Spinal cord (tissue), 10 donors: ENCODE data around the gene LYST. TPM values are rescaled to one million over a fixed set of nuclear protein-coding genes. Genes with fewer than 3 reads are reported as not detected.
A peak's percentile ranks its signal among the peaks of the same experiment; 100 is the strongest.
"Not testable (repeated sequence)": the region's sequence is repeated elsewhere in the genome, so short reads cannot be mapped to it uniquely, and the experiment has no call there.

Experiments
- DNase-seq, 6 donors: peaks; one replicate each; pipeline versions ENCODE4 v3.0.0 to v3.0.0-alpha.2; 2013 to 2015; ENCODE audit warnings: low spot score in 6 of 6, low read depth in 4 of 6
- H3K27ac ChIP-seq: one replicate; pipeline ENCODE4 v1.5.1; 2013; ENCODE audit warnings: low read depth, low read length, control low read depth
- H3K27me3 ChIP-seq: one replicate; pipeline ENCODE4 v1.6.1; 2013; ENCODE audit warnings: low read length; ENCODE audit not compliant: control insufficient read depth, insufficient read depth
- H3K36me3 ChIP-seq: one replicate; pipeline ENCODE4 v1.6.1; 2013; ENCODE audit warnings: low read length; ENCODE audit not compliant: control insufficient read depth, insufficient read depth
- H3K4me1 ChIP-seq: one replicate; pipeline ENCODE4 v1.6.1; 2013; ENCODE audit warnings: low read length; ENCODE audit not compliant: control insufficient read depth, insufficient read depth
- H3K4me3 ChIP-seq: one replicate; pipeline ENCODE4 v1.5.1; 2013; ENCODE audit warnings: low read depth, low read length, control low read depth
- H3K9me3 ChIP-seq: one replicate; pipeline ENCODE4 v1.6.1; 2013; ENCODE audit warnings: low read length; ENCODE audit not compliant: control insufficient read depth, insufficient read depth
- whole genome bisulfite sequencing: methylation state at CpG from one replicate; pipeline ENCODE4 v1.1.5; 2013; ENCODE audit warnings: missing lambda C conversion rate; ENCODE audit not compliant: insufficient coverage; 5-methylcytosine and 5-hydroxymethylcytosine counted together
- polyA plus RNA-seq, 2 donors: library from polyadenylated mRNA; unstranded; fragments of 120-200 nt; gene quantifications; one replicate each; pipeline ENCODE4 v1.2.1, GENCODE V29; 2013; ENCODE audit not compliant: insufficient read length in 2 of 2
- total RNA-seq, 2 donors: library from RNA; depleted of rRNA in 1 of 2; stranded (reverse); fragments of 120-200 nt in 1 of 2; fragments of >200 nt in 1 of 2; gene quantifications; one replicate each; pipeline versions ENCODE4 v1.2.3 to v1.2.4, GENCODE V29; 2013 to 2014
- donor health status: healthy.

LYST gene
- total and polyA plus RNA-seq, 4 donors, result 10.9 to 76.3 (median 26.8) TPM

DNA sequence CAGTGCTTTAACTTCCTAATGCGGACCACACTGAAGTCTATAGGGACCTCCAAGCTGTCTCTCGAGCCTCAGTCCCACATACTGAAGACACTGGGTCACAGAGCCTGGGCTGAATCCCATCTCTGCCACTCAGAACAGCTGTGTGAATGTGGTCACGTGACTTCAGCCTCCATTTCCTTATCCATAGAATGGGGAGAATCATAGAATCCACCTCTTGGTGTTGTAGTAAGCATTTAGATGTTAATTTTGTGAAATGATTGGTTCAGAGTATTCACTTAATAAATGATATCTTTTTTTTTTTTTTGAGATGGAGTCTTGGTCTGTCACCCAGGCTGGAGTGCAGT lies 41.2 kb upstream of the LYST start:
- no peaks in the 10 kb centered on the region for H3K9me3 ChIP-seq
- H3K27me3 ChIP-seq, result no peaks in the 10 kb centered on the region
- 88% methylated on average over 2 of the region's 3 CpGs for WGBS
- H3K4me3 ChIP-seq, result no peak overlapping the region
- no peaks in the 10 kb centered on the region for H3K36me3 ChIP-seq
- H3K4me1 ChIP-seq, result no peaks in the 10 kb centered on the region
- no peak for DNase-seq
- H3K27ac ChIP-seq, result no peak overlapping the region

DNA sequence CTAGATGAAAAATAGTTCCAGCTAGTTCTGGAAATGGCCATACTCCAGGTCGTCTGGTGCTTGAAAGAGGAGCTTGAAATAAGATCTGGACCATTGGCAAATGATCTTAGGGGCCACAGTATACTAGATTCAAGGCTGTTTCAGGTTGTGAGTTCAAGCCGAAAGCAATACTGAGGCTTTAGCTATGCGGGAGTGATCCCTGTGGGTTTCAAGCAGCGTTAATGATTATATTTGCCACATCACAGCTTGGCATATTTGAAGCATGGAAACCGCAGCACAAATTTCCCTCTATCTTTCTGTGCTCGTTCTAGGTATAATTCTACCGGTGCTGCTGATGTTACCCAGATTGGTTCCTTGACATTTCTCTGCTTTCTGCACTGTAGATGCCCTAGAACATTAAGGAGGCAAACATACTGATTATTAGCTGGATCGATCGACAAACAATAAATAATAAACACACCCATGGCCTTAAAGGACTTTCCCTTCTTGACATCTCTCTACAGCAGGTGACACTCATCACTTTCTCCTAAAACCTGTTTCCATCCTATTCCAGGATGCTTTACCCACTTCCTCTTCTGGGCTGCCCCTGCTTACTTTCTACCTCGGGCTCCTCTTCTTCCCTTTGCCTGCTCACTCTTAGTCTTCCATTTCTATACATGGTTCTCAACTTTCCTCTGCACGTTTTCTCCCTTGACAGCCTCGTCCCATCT lies 40.6 kb upstream of the LYST start:
- H3K36me3 ChIP-seq, result no peaks in the 10 kb centered on the region
- H3K27me3 ChIP-seq, result no peaks in the 10 kb centered on the region
- DNase-seq, result no peak
- H3K27ac ChIP-seq, result no peak overlapping the region
- H3K4me1 ChIP-seq, result no peaks in the 10 kb centered on the region
- no peak overlapping the region for H3K4me3 ChIP-seq
- H3K9me3 ChIP-seq, result no peaks in the 10 kb centered on the region
- WGBS, result 85% methylated on average over 12 of the region's 12 CpGs

DNA sequence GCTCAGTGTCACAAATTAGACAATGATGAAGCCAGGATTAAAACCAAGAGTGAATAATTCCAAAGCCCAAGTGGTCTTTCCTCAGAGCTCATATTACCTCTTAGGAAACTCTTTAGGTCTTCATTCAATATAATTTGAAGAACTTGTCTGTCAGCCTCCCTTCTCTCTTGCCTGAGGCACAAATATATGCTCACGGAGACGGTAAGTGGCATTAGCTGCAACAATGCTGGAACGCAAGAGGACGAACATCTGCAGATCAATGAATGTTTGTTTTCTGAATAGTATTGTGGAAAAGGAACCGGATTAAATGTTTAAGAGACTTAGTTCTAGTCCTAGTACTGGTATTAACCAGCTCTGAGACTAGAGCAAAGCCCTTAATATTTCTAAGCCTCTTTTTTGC lies 39.7 kb upstream of the LYST start:
- H3K27me3 ChIP-seq, result no peaks in the 10 kb centered on the region
- 96% methylated on average over 4 of the region's 5 CpGs for WGBS
- no peaks in the 10 kb centered on the region for H3K4me1 ChIP-seq
- H3K27ac ChIP-seq, result no peak overlapping the region
- H3K36me3 ChIP-seq, result no peaks in the 10 kb centered on the region
- H3K9me3 ChIP-seq, result no peaks in the 10 kb centered on the region
- no peak for DNase-seq
- no peak overlapping the region for H3K4me3 ChIP-seq

DNA sequence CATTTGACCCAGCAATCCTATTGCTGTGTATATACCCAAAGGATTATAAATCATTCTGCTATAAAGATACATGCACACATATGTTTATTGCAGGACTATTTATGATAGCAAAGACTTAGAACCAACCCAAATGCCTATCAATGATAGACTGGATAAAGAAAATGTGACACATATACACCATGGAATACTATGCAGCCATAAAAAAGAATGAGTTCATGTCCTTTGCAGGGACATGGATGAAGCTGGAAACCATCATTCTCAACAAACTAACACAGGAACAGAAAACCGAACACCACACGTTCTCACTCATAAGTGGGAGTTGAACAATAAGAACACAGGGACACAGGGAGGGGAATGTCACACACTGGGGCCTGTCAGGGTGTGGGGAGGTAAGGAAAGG lies 37.1 kb upstream of the LYST start:
- H3K27me3 ChIP-seq, DNase-seq, H3K27ac ChIP-seq, H3K9me3 ChIP-seq, H3K36me3 ChIP-seq, H3K4me1 ChIP-seq, H3K4me3 ChIP-seq: not testable (repeated sequence)
- no CpG with 5 or more reads among the region's 2 CpGs for WGBS

DNA sequence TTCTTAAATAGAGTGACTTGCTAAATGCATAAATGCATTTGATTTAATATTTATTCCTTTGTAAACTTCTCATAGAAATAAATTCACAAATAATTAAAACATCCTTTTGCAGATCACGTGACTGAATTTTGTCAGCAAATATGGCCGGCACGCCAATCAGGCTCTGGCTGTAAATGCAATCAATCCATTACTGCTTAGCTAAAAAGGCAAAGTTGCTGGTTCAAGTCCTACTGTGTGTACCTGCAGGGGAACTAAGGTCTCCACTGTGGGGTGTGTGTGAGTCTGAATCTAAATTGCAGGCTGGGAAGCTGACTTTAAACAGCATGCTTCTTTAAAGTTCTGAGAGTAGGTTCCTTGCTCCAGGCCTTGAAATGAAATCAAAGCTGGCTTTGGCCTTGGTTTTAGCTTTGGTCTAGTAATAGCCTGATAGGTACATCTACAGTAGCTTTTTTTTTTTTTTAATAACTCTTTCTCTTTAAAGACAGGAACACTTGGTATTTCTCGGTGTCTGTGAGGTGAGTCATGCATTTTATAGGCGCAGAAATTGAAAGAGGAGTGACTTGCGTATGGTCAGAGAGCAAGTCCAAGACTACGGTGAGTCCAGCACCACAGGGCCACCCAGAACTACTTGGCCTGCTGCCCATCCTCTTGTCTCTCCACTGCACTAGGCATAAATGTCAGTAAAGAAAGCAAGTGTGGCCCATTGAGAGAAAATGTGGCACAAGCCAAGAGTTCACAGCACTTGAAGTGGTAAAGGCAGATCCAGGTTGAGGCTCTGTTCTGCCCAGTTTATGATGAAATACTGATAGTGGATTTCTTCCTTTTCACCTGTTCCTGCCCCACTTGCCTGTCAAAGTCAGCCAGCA lies 36.2 kb upstream of the LYST start:
- Histone ChIP-seq H3K4me3 (no peak overlapping the region), H3K9me3 (no peaks in the 10 kb centered on the region), H3K27me3 (no peaks in the 10 kb centered on the region), H3K4me1 (no peaks in the 10 kb centered on the region), H3K27ac (no peak overlapping the region), H3K36me3 (no peaks in the 10 kb centered on the region)
- WGBS, result 77% methylated on average over 4 of the region's 7 CpGs
- peak in 1 of 6 donors; percentile 43 for DNase-seq

DNA sequence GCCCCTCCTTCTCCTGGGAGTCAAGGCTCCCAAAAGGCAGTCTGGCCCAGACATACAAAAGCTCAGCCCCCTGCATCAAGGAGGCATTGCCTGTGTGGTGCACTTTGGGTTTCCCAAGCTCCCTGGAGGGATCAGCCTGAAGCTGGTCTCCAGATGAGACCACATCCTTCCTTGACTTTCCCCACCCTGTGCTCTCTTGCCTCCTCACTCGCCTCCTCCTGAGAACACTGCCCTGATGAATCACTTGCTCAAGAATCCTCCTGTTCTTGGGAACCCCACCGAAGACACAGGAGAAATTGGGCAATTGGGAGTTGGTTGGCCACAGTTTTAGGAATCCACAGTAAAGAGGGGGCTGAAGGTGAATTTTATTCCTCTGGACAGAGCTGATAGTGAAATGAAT lies 34.8 kb upstream of the LYST start:
- Histone ChIP-seq H3K27me3 (no peaks in the 10 kb centered on the region), H3K36me3 (no peaks in the 10 kb centered on the region), H3K4me1 (no peaks in the 10 kb centered on the region), H3K4me3 (no peak overlapping the region), H3K9me3 (no peaks in the 10 kb centered on the region), H3K27ac (no peak overlapping the region)
- DNase-seq, result no peak
- WGBS, result 33% methylated on average over 1 of the region's 2 CpGs

DNA sequence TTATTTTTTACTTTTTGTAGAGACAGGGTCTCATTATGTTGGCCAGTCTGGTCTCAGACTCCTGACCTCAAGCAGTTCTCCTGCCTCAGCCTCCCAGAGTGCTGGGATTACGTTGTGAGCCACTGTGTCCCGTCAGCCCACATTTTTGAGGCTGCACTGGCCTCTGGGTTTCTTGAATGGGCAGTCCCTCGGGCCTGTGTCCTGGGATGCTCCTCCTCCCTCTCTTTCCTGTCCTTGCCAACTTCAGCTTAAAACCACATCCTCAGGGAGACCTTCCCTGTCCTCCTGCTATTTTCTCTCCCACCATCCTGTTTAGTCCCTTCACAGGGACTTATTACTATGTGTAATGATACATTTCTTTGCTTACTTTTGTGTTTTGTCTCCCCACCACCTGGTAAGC lies 31.4 kb upstream of the LYST start:
- DNase-seq, result no peak
- no peak overlapping the region for H3K4me3 ChIP-seq
- WGBS, result 66% methylated on average over 3 of the region's 3 CpGs

DNA sequence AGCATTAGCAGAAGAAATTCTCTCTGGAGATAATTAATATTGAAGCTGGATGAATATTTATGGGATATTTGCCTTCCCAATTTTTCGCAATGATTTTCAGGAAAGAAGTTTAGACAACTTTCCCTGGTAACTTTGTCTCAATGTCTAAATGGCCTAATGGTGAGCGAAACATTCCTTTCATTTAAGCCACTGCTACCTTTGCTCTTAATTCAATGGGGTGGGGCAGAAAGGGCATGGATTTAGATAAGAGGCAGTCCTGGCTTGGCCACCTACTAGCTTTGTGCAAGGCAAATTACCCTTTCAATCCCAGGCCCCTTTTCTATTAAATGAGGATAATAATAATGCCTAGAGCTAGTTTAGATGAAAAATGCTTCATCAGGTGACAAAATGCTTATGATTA lies 27.1 kb upstream of the LYST start:
- Histone ChIP-seq H3K36me3 (no peaks in the 10 kb centered on the region), H3K27me3 (no peaks in the 10 kb centered on the region), H3K9me3 (no peaks in the 10 kb centered on the region), H3K27ac (no peak overlapping the region), H3K4me3 (no peak overlapping the region), H3K4me1 (no peaks in the 10 kb centered on the region)
- DNase-seq, result no peak
- WGBS, result 100% methylated on average over 1 of the region's 2 CpGs

More for the DNA sequence above, 31.4 kb upstream of the LYST start:
- Histone ChIP-seq H3K36me3 (no peaks in the 10 kb centered on the region), H3K4me1 (no peaks in the 10 kb centered on the region), H3K27me3 (no peaks in the 10 kb centered on the region), H3K9me3 (no peaks in the 10 kb centered on the region), H3K27ac (no peak overlapping the region)

DNA sequence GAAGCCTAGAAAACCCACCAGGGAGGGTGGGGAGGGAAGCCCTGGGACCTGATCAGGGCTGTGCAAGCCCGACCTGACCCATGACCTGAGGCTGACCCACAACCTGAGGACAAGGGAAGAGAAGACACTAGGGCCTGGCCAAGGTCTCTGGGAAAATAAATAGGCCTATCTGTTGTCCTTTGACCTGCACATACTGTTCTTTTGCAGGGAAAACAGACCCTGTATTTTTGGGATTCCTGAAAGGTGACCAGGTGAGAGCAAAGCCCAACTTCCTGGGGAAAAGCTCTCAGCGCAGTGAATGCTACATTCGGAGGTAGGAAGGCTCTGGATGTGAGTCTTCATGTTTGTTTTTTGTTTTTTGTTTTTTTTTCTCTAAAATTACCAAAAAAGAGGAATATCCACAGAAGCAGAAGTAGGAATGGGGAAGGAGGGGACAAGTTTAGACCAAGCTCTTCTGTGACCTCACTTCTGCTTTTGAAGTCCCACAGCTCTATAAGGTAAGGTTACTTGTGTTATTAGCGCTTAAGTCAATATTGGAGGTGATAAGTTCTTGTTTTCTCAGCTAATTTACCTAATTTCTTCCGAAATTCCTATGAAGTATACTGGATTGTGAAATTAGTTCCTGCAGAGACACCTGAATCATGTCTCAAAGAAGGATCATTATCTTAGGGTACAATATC lies 26.2 kb upstream of the LYST start:
- Histone ChIP-seq H3K4me1 (no peaks in the 10 kb centered on the region), H3K36me3 (no peaks in the 10 kb centered on the region), H3K27ac (no peak overlapping the region), H3K27me3 (no peaks in the 10 kb centered on the region), H3K9me3 (no peaks in the 10 kb centered on the region), H3K4me3 (no peak overlapping the region)
- no peak for DNase-seq
- WGBS, result 56% methylated on average over 1 of the region's 5 CpGs
